ENCODE measurements around the gene KCNA10.

The KCNA10 gene

GRCh38 chr1:110519125-110519810 lies at the start of gene KCNA10:
Gene KCNA10 (minus strand): TSS chr1:110519175. CDS start chr1:110518787, 388 bp downstream.
- Histone ChIP-seq H3K36me3 (no peaks in the 10 kb centered on the region), H3K9me3 (no peaks in the 10 kb centered on the region), H3K4me3 (no peak within 1 kb of the TSS), H3K27me3 (peaks cover 0 to 11% of the 10 kb centered on the region in 2 donors), H3K4me1 (peaks cover 0 to under 1% (median 0%) of the 10 kb centered on the region in 4 donors), H3K27ac (no peak within 1 kb of the TSS)
- intact Hi-C loops (cut with DNase I; ENCODE audit: low total_unique reads), result no loop called here
- no peak for TF ChIP-seq CTCF (IDR thresholded peaks at IDR 0.05)
- no peak for DNase-seq

- TF ChIP-seq CTCF (IDR thresholded peaks at IDR 0.05), result no peak
- H3K27me3 ChIP-seq, result peaks cover 0 to 3% of the 10 kb centered on the region in 2 donors
- no peaks in the 10 kb centered on the region for H3K4me1 ChIP-seq
- no peaks in the 10 kb centered on the region for H3K36me3 ChIP-seq
- intact Hi-C loops (cut with DNase I; ENCODE audit: low total_unique reads), result no loop called here
- no peak overlapping the region for H3K4me3 ChIP-seq
- DNase-seq, result no peak
- H3K27ac ChIP-seq, result no peak overlapping the region
- no peaks in the 10 kb centered on the region for H3K9me3 ChIP-seq
Observed at GRCh38 chr1:110566836-110567235, 47.9 kb upstream of the KCNA10 start.

- no peaks in the 10 kb centered on the region for H3K36me3 ChIP-seq
- H3K27ac ChIP-seq, result no peak overlapping the region
- no peak overlapping the region for H3K4me3 ChIP-seq
- H3K9me3 ChIP-seq, result no peaks in the 10 kb centered on the region
- H3K27me3 ChIP-seq, result peaks cover 0 to 3% of the 10 kb centered on the region in 2 donors
- TF ChIP-seq CTCF (IDR thresholded peaks at IDR 0.05), result no peak
- intact Hi-C loops (cut with DNase I; ENCODE audit: low total_unique reads), result no loop called here
- no peaks in the 10 kb centered on the region for H3K4me1 ChIP-seq
- no peak for DNase-seq
Observed at GRCh38 chr1:110565565-110565964, 46.6 kb upstream of the KCNA10 start.

GRCh38 chr1:110563089-110563488 lies 44.1 kb upstream of the KCNA10 start:
- no peaks in the 10 kb centered on the region for H3K4me1 ChIP-seq
- H3K4me3 ChIP-seq, result no peak overlapping the region
- intact Hi-C loops (cut with DNase I; ENCODE audit: low total_unique reads), result no loop called here
- no peaks in the 10 kb centered on the region for H3K36me3 ChIP-seq
- no peaks in the 10 kb centered on the region for H3K9me3 ChIP-seq
- TF ChIP-seq CTCF (IDR thresholded peaks at IDR 0.05), result no peak
- no peak for DNase-seq
- no peaks in the 10 kb centered on the region for H3K27me3 ChIP-seq
- no peak overlapping the region for H3K27ac ChIP-seq

GRCh38 chr1:110561596-110561995 lies 42.6 kb upstream of the KCNA10 start:
- Histone ChIP-seq H3K4me1 (peaks cover 0 to under 1% (median under 1%) of the 10 kb centered on the region in 4 donors), H3K36me3 (no peaks in the 10 kb centered on the region), H3K27ac (no peak overlapping the region), H3K9me3 (no peaks in the 10 kb centered on the region), H3K27me3 (no peaks in the 10 kb centered on the region), H3K4me3 (no peak overlapping the region)
- DNase-seq, result no peak
- intact Hi-C loops (cut with DNase I; ENCODE audit: low total_unique reads), result no loop called here
- TF ChIP-seq CTCF (IDR thresholded peaks at IDR 0.05), result no peak
